A375 (cell line): Measurements from ENCODE around the gene AURKB. TPM values are rescaled to one million over a fixed set of nuclear protein-coding genes. Genes with fewer than 3 reads are reported as not detected.

Experiments used
- total RNA-seq: library from RNA; depleted of rRNA; stranded (reverse); fragments of >200 nt; shearing (Covaris generic); gene quantifications from 2 replicates; pipeline ENCODE4 v1.2.3, GENCODE V29; 2014; rRNA removed

Gene AURKB
- total RNA-seq = 114 and 116 TPM in 2 replicates

GRCh38 chr17:8209907-8210760, at the start of gene AURKB:
Gene AURKB (minus strand): TSS chr17:8210575. CDS start chr17:8210224, 351 bp downstream.

GRCh38 chr17:8248751-8249607, 38.6 kb upstream of the AURKB start, which contains the start of gene PFAS:
Gene PFAS (plus strand): TSS chr17:8249289. CDS start chr17:8253938, 4,649 bp downstream.

GRCh38 chr17:8189711-8190477, 20.5 kb downstream of the AURKB start, which contains the start of gene BORCS6:
Gene BORCS6 (minus strand): TSS chr17:8190180. CDS start chr17:8190140, 40 bp downstream.

GRCh38 chr17:8176197-8176940, 34.0 kb downstream of the AURKB start, which contains the start of gene TMEM107:
Gene TMEM107 (minus strand): TSS chr17:8176380. CDS start chr17:8176286, 94 bp downstream.

GRCh38 chr17:8162233-8162996, 48.0 kb downstream of the AURKB start, which contains the start of gene VAMP2:
Gene VAMP2 (minus strand): TSS chr17:8162948. CDS start chr17:8162879, 69 bp downstream.

Other genes with a start within 250 kb of the AURKB start
- not detected in 2 replicates for gene GUCY2D, start 208.0 kb downstream of the AURKB start, total RNA-seq
- 0.26 and 0.32 TPM in 2 replicates for gene ALOX15B, start 171.5 kb downstream of the AURKB start, total RNA-seq
- 0.19 and 0.94 TPM in 2 replicates for gene ALOX12B, start 122.9 kb downstream of the AURKB start, total RNA-seq
- gene ALOXE3, start 92.1 kb downstream of the AURKB start, total RNA-seq = not detected in 2 replicates
- gene HES7, start 86.5 kb downstream of the AURKB start, total RNA-seq = 0.91 and 1.2 TPM in 2 replicates
- gene PER1, start 58.2 kb downstream of the AURKB start, total RNA-seq = 27.1 and 44.5 TPM in 2 replicates
- gene VAMP2, start 47.6 kb downstream of the AURKB start, total RNA-seq = 9.0 and 10.5 TPM in 2 replicates
- 22.0 and 23.0 TPM in 2 replicates for gene TMEM107, start 34.2 kb downstream of the AURKB start, total RNA-seq
- 5.3 and 8.0 TPM in 2 replicates for gene BORCS6, start 20.4 kb downstream of the AURKB start, total RNA-seq
- 9.3 and 9.8 TPM in 2 replicates for gene CTC1, start 37.5 kb upstream of the AURKB start, total RNA-seq
- gene PFAS, start 38.7 kb upstream of the AURKB start, total RNA-seq = 86.5 and 96.7 TPM in 2 replicates
- 26.8 and 34.2 TPM in 2 replicates for gene RANGRF, start 78.1 kb upstream of the AURKB start, total RNA-seq
- gene SLC25A35, start 84.8 kb upstream of the AURKB start, total RNA-seq = 1.9 and 3.1 TPM in 2 replicates
- not detected in 2 replicates for gene ARHGEF15, start 99.7 kb upstream of the AURKB start, total RNA-seq
- not detected in 2 replicates for gene ODF4, start 129.3 kb upstream of the AURKB start, total RNA-seq
- 4,990 and 5,406 TPM in 2 replicates for gene RPL26, start 172.6 kb upstream of the AURKB start, total RNA-seq
- not detected in 2 replicates for gene RNF222, start 187.3 kb upstream of the AURKB start, total RNA-seq
- gene NDEL1, start 225.3 kb upstream of the AURKB start, total RNA-seq = 60.5 and 74.8 TPM in 2 replicates